ENCODE measurements around the gene RAD51B.

Gene RAD51B

DNA sequence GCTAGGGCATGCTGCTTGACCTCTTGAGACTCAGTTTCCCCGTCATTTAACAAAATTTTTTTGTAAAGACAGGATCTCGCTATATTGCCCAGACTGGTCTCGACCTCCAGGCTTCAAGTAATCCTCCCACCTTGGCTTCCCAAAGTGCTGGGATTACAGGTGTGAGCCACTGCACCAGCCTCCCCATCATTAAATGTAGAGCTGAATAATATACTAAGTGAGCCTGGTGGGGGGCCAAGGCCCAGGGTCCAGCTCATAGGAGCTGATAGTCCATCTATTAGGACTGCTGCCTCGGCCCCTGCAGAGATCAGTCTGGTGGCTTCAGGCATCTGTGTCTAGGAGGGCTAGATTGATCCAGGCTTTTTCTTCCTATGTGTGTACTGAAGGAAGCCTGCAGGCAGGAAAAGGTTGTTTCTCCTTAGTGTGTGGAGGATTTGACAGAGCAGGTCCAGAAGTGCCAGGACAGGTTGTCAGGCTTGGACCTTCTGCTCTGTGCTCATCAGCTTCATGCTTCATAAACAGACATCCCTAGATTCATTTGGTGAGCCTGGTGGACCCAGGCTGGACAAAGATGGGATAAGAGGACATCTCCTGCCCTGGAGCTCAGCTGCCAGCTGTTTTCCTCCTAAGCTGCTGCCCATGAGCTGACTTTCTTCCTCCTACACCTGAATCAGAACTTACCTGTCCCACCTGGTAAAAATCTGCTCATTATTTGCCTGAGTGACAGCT, 837.9 kb downstream of the RAD51B start:
- DNase-seq (ENCODE audit: extremely low read depth, insufficient read length) = no peak
- no peaks in the 10 kb centered on the region for H3K27me3 ChIP-seq (replicated peaks; ENCODE audit: control insufficient read depth, insufficient read depth, low read length)
- H3K4me3 ChIP-seq (replicated peaks; ENCODE audit: low read depth, low read length) = no peak overlapping the region

GRCh38 chr14:68658029-68658509, 838.5 kb downstream of the RAD51B start:
- H3K36me3 ChIP-seq (ENCODE audit: control insufficient read depth, insufficient read depth, low read length) = no peaks in the 10 kb centered on the region
- TF ChIP-seq, protein P1, sequence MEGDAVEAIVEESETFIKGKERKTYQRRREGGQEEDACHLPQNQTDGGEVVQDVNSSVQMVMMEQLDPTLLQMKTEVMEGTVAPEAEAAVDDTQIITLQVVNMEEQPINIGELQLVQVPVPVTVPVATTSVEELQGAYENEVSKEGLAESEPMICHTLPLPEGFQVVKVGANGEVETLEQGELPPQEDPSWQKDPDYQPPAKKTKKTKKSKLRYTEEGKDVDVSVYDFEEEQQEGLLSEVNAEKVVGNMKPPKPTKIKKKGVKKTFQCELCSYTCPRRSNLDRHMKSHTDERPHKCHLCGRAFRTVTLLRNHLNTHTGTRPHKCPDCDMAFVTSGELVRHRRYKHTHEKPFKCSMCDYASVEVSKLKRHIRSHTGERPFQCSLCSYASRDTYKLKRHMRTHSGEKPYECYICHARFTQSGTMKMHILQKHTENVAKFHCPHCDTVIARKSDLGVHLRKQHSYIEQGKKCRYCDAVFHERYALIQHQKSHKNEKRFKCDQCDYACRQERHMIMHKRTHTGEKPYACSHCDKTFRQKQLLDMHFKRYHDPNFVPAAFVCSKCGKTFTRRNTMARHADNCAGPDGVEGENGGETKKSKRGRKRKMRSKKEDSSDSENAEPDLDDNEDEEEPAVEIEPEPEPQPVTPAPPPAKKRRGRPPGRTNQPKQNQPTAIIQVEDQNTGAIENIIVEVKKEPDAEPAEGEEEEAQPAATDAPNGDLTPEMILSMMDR (IDR thresholded peaks at IDR 0.05; ENCODE audit: insufficient read depth, low read length, poor library complexity, severe bottlenecking) = no peak
- no peaks in the 10 kb centered on the region for H3K27me3 ChIP-seq (replicated peaks; ENCODE audit: control insufficient read depth, insufficient read depth, low read length)
- no peak overlapping the region for H3K4me3 ChIP-seq (replicated peaks; ENCODE audit: low read depth, low read length)
- DNase-seq (ENCODE audit: extremely low read depth, insufficient read length) = no peak

More for the DNA sequence above, 837.9 kb downstream of the RAD51B start:
- TF ChIP-seq, protein P1 (IDR thresholded peaks at IDR 0.05; ENCODE audit: insufficient read depth, low read length, poor library complexity, severe bottlenecking) = no peak
- no peaks in the 10 kb centered on the region for H3K36me3 ChIP-seq (ENCODE audit: control insufficient read depth, insufficient read depth, low read length)

DNA sequence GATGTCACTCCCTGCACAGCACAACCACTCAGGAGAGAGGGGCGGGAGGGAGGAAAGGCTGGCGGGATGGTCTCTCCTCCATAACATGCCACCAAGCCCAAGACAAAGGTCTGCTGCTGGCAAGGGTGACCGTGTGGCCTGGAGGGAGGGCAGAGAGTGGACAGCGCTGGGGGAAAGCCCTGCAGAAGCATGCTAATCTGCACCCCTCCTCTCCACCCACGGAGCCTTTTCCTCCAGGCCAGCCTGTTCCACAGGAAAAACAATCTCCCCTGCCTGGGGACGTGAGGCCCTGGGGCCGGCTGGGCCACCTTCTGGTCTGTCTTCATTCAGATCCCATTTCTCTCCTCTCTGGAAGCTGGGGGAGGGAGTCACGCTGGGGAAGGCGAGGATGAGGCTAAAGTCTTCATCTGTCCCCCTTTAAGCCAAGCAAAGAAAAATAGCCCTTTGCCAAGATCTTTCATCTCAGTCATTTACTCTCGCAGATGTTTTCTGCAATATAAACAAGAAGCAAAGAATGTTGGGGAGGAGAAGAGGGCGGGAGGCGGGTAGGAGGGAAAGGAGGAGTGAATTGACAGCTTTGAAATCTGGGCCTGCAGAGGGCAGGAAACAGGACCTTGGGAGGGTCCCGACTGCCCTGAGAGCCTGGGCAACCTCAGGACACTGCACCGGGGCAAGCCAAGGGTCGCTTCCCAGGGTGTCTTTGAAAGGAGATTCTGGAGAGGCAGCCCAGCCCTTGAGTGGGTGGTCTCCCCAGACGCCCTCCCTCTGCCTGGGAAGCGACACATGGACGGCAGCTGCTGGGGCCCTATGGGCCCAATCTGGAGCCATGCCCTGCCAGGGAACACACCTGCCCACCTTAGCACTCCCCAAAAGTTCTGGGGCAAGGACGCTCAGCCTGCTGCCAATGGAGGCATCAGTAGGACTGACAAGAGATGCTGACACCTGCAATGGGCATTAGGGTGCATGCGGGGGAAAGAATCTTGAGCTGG, 839.7 kb downstream of the RAD51B start:
- TF ChIP-seq, protein P1 (IDR thresholded peaks at IDR 0.05; ENCODE audit: insufficient read depth, low read length, poor library complexity, severe bottlenecking) = no peak
- Histone ChIP-seq H3K27me3 (replicated peaks; ENCODE audit: control insufficient read depth, insufficient read depth, low read length) (no peaks in the 10 kb centered on the region), H3K4me3 (replicated peaks; ENCODE audit: low read depth, low read length) (no peak overlapping the region), H3K36me3 (ENCODE audit: control insufficient read depth, insufficient read depth, low read length) (no peaks in the 10 kb centered on the region)
- no peak for DNase-seq (ENCODE audit: extremely low read depth, insufficient read length)

DNA sequence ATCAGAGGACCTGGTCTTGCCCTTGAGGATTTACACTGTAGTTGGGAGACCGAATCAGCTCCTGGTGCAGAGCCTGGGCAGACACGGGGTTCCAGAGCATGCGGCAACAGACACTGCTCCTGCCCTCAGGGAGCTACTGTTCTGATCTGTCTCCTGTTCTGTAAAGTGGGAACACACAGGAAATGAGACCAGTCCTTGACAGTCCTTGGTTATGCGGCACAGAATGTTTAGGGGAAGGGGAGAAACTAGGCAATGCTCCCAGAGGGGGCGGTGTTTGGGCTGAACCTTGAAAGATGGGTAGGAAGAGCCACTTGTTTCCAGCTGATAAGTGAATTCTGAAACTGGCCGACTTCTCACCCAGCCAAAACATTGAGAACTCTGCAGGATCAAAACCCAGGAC, 840.9 kb downstream of the RAD51B start:
- no peak for DNase-seq (ENCODE audit: extremely low read depth, insufficient read length)
- Histone ChIP-seq H3K27me3 (replicated peaks; ENCODE audit: control insufficient read depth, insufficient read depth, low read length) (no peaks in the 10 kb centered on the region), H3K36me3 (ENCODE audit: control insufficient read depth, insufficient read depth, low read length) (no peaks in the 10 kb centered on the region), H3K4me3 (replicated peaks; ENCODE audit: low read depth, low read length) (no peak overlapping the region)
- TF ChIP-seq, protein P1 (IDR thresholded peaks at IDR 0.05; ENCODE audit: insufficient read depth, low read length, poor library complexity, severe bottlenecking) = no peak

DNA sequence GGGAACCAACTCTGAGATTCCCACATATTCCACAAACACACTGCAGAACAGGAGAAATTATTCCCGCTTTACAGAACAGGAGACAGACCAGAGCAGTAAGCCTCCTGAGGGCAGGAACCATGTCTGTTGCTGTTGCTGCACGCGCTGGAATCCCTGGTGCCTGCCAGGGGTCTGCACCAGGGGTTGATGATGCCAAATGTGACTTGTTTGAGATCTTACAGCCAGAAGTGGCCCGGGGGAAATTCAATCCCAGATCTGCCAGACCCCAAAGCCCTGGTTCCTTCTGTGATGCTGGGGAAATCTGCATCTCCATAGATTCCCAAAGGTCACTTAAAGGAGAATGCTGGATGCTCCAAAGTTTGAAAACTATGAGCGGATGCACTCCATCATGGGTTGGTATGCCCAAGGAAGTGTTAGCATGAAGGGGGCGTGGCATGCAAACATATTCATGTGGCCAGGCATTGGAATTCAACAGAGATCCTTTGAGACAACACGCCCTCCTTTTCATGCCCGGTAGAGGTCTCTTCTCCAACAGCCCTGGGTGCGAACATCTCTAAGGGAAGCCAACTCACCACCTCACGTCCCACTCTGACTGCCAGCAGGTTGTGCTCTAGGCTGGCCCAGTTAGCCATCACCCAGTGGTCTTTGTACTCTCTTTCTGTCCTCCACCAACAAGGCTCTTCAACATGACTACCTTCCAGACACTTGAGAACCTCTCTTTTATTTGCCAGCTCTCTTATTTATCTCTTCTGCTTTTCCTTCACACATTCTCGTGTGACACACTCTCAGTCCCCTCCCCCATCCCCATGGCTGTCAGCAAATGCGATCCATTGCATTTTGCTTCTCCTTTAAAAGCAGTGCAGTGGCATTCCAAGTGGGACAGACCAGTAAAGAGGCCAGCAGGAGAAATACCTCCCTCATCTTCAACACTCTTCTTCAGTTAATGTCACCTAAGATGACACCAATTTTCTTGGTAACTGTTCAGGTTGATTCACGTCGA, 841.9 kb downstream of the RAD51B start:
- Histone ChIP-seq H3K36me3 (ENCODE audit: control insufficient read depth, insufficient read depth, low read length) (no peaks in the 10 kb centered on the region), H3K4me3 (replicated peaks; ENCODE audit: low read depth, low read length) (no peak overlapping the region), H3K27me3 (replicated peaks; ENCODE audit: control insufficient read depth, insufficient read depth, low read length) (no peaks in the 10 kb centered on the region)
- TF ChIP-seq, protein P1 (IDR thresholded peaks at IDR 0.05; ENCODE audit: insufficient read depth, low read length, poor library complexity, severe bottlenecking) = no peak
- DNase-seq (ENCODE audit: extremely low read depth, insufficient read length) = no peak
